ENCODE measurements around the gene FLNA. TPM values are rescaled to one million over a fixed set of nuclear protein-coding genes. Genes with fewer than 3 reads are reported as not detected.
"Not testable (repeated sequence)": the region's sequence is repeated elsewhere in the genome, so short reads cannot be mapped to it uniquely, and the experiment has no call there.

The FLNA gene
- total RNA-seq, 1 donor from 2014 or later: 1,271 TPM

DNA sequence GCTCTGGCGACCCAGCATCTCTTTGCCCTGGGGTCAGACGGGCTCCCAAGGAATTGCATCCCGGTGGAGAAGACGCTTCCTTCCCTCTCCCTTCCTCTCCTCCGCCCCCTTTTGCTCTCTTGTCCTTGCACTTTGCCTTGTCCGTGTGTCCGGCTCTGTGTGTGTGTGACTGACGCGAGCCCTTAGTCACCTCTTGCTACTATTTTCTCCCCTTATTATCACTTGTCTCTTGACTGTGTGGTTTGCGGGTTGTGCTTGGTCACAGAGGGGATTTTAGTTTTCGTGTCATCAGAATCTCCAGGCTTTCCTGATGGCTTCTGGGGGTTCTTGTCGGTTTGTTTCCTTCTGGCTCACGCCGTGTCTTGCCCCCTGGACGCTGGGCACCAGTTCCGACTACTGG, 31.4 kb downstream of the FLNA start:
- intact Hi-C loops (cut with micrococcal nuclease): not testable (repeated sequence)

GRCh38 chrX:154341399-154342298, 32.8 kb downstream of the FLNA start:
- intact Hi-C loops (cut with micrococcal nuclease): not testable (repeated sequence)

GRCh38 chrX:154334496-154334895, 39.9 kb downstream of the FLNA start:
- intact Hi-C loops (cut with micrococcal nuclease): no loop called here

GRCh38 chrX:154333837-154334271, 40.6 kb downstream of the FLNA start:
- intact Hi-C loops (cut with micrococcal nuclease): no loop called here

DNA sequence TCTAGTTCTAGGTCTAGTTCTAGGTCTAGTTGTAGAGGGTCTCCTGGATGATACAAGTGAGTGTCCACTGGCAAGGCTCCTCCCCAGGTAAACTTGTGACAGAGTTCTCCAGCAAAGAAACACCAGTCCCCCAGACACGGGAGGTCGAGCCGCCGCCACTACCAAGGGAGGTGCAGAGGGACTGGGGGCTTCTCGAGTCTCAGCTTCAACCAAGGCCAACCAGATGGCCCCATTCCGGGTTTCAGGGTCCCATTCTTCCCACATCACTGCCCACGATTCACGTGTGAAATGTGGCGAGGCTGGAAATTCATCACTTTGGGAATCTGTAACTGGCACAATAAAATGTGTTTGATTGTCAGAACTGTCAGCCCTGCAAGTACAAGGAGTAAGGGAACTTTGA, 41.3 kb downstream of the FLNA start:
- intact Hi-C loops (cut with micrococcal nuclease): no loop called here

GRCh38 chrX:154332561-154332960, 41.9 kb downstream of the FLNA start:
- intact Hi-C loops (cut with micrococcal nuclease): no loop called here

DNA sequence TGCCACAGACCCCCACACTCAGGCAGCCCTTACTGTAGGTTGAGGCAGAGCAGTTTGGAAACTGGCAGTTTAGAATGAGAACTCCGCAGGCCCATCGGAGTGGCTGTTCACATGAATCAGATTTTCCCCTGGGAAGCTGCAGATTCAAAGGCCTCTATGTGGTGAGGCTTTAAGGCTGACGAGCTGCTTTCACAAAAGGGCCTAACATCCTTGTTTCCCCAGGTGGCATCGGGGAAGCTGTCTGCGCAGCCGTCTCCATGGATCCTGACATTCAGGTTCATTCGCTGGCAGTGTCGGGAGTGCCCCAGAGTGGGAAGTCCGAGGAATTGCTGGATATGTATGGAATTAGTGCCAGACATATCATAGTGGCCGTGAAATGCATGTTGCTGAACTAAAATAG, 45.1 kb downstream of the FLNA start:
- intact Hi-C loops (cut with micrococcal nuclease): no loop called here

GRCh38 chrX:154328646-154329045, 45.8 kb downstream of the FLNA start:
- intact Hi-C loops (cut with micrococcal nuclease): no loop called here

GRCh38 chrX:154327038-154327820, 47.2 kb downstream of the FLNA start:
- intact Hi-C loops (cut with micrococcal nuclease): no loop called here

DNA sequence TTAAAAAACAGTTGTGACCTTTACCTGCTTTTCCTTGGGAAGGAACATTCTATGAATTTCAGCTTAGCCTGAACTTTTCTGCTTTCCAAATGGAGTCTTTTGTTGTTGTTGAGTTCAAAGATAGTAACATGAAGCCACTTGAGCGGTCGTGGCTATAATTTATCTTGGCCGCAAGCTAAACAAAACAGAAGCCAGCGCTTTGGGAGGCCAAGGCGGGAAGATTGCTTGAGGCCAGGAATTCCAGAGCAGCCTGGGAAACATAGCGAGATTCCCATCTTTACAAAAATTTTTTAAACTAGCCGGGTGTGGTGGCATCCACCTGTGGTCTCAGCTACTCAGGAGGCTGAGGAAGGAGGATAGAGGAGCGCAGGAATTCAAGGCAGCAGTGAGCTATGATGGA, 48.9 kb downstream of the FLNA start:
- intact Hi-C loops (cut with micrococcal nuclease): no loop called here

DNA sequence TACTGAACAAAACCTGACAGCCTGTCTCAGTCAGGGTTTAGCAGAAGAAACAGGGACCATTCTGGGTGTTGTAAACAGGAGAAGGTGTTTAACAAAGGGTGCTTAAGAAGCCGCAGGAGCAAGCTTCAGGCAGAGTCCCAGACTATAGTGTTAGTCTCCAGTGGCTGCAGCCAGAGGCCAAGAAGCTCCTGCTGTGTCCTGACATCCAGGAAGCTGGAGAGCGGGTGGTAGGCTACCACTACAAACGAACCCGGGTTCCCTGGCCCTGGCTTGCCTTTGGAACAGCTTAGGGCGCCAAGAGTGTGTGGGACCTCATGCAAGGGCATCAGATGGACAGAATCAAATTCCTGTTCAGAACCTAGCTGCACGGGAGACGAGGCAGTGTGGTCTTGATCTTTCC, 50.9 kb downstream of the FLNA start:
- intact Hi-C loops (cut with micrococcal nuclease): no loop called here

DNA sequence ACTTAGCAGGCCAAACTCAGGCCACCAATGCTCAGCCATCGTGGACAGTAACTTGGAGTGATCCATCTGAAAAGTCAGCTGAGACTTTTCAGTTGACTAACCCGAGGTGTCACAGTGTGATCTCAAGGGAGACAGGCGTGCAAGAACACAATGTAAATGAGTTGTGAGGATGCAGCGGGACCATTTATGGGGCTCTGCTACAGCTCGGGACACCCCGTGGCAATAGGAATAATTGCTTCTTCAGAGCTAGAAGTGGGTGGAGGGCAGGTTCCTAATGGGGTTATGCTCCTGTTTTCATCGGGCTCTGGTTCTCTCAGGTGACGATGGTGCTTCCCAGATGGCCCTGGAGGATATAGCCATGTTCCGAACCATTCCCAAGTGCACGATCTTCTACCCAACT, 51.5 kb downstream of the FLNA start:
- intact Hi-C loops (cut with micrococcal nuclease): no loop called here

GRCh38 chrX:154321594-154321993, 52.8 kb downstream of the FLNA start:
- intact Hi-C loops (cut with micrococcal nuclease): no loop called here

GRCh38 chrX:154321152-154321551, 53.3 kb downstream of the FLNA start:
- intact Hi-C loops (cut with micrococcal nuclease): no loop called here

DNA sequence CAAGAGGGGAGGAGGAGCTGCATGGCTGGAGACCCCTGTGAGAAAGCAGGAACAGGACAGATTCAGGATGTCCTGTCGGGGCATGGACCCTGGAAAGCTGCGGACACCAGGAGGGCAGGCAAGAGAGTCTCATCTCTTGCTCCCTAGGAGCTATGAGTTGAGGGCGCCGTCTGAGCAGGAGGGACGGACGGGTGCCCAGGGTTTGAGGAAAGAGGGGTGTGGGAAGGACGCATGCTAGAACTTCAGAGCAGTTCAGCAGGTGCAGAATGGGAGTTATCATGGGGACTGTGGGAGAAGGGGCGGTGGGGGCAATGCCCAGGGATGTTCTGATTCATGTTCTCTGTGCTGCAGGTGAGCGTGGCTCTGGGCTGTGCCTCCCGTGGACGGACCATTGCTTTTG, 54.0 kb downstream of the FLNA start:
- intact Hi-C loops (cut with micrococcal nuclease): no loop called here

DNA sequence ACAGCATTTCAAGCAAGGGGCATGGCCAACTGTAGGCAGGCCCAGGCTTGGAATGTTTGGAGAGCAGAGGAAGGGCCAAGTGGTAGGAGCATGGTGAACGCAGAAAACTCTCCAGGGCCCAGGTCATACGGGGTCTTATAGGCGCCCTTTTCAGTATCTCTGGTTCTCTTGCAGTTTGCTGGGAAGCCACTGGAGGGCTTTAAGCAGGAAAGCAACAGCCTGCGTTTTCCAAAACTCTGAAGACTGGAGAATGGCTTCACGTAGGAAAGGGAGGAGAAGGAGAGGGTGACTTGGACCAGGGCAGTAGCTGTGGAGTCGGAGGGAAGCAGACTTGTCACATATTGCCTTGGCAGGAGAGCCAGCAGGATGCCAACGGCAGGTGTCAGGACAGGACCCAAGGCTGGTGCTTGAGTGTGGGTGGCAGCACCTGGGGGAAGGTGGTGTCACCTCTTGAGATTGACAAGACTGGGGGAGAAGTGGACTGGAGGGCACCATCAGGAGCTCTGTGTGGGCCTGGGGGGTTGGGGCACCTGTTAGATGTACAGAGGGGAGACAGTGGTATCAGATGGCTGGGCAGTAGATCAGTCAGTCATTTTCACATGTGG, 56.9 kb downstream of the FLNA start:
- intact Hi-C loops (cut with micrococcal nuclease): no loop called here

GRCh38 chrX:154315416-154315815, 59.0 kb downstream of the FLNA start:
- intact Hi-C loops (cut with micrococcal nuclease): no loop called here

GRCh38 chrX:154313147-154313546, 61.3 kb downstream of the FLNA start:
- intact Hi-C loops (cut with micrococcal nuclease): no loop called here

DNA sequence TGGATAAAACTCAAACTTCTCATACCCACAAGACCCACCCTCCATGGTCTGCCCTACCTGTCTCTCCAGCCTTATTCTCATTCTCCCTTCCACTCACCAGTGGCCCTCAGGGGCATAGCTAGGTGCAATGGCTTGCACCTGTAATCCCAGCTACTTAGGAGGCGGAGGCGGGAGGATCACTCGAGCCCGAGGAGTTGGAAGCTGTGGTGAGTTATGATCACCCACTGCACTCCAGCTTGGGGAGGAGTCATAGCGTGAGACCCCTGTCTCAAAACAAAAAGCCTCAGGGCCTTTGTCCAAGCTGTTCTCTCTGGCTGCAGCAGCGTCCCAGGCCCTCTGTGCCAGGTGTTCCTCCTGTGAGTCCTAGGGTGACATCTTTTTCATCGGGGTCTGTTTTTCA, 62.3 kb downstream of the FLNA start:
- intact Hi-C loops (cut with micrococcal nuclease): no loop called here

DNA sequence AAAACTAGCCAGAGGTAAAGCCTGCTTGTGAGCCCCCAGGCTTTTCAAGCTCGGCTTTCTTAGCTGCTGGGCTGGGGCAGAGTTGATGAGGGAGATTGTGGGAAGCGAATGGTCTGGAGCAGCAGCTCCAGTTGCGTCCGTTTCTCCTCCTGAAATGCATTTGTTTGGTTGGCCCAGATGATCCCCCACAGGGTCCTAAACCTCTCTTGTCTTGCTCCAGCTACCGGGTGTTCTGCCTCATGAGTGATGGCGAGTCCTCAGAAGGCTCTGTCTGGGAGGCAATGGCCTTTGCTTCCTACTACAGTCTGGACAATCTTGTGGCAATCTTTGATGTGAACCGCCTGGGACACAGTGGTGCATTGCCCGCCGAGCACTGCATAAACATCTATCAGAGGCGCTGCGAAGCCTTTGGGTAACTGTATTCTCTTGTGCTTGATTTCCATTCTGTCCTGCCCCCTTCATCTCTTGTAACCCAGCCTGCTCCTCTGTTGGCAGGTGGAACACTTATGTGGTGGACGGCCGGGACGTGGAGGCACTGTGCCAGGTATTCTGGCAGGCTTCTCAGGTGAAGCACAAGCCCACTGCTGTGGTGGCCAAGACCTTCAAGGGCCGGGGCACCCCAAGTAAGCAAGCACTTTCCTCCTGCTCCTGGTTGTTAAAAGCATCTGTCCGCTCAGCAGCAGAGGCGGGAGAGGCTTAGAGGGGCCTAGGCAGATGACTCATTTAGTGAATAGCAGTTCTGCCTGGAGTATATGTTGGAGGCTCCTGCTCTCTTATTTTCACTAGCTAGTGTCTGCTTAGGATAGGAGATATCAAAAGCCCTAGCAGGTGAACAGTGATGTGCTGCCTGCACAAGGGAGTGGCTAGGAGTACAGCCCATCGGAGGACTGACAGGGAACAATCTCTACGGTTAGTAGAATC, 63.6 kb downstream of the FLNA start:
- intact Hi-C loops (cut with micrococcal nuclease): no loop called here

Measured in T-helper 2 cell treated with Interferon-gamma antibody and Interleukin-4, amounts not matched to agents 100 ng/mL and 5 ng/mL, for 36 hours (primary cell).